HG02759 (cell line): Measurements from ENCODE around the gene GPC6.
"Not testable (repeated sequence)": the region's sequence is repeated elsewhere in the genome, so short reads cannot be mapped to it uniquely, and the experiment has no call there.

ENCODE experiments used
- ATAC-seq: cut with Tn5 transposase; IDR thresholded peaks from one replicate; pipeline ENCODE4 v1.9.1; 2021; ENCODE audit warnings: mild to moderate bottlenecking, moderate library complexity; ENCODE audit not compliant: unreplicated experiment

GPC6 gene

GRCh38 chr13:93318534-93319254, 92.1 kb downstream of the GPC6 start:
- ATAC-seq = no peak

GRCh38 chr13:93320942-93321341, 94.3 kb downstream of the GPC6 start:
- no peak for ATAC-seq

- not testable (repeated sequence) for ATAC-seq
These were observed 97.3 kb downstream of the GPC6 start for GRCh38 chr13:93323880-93324279.

GRCh38 chr13:93325303-93326233, 99.0 kb downstream of the GPC6 start:
- ATAC-seq = no peak

- no peak for ATAC-seq
These were observed 99.7 kb downstream of the GPC6 start for GRCh38 chr13:93326234-93326811.

- ATAC-seq = no peak
These were observed 102.3 kb downstream of the GPC6 start for GRCh38 chr13:93328943-93329342.

- no peak for ATAC-seq
These were observed 110.1 kb downstream of the GPC6 start for GRCh38 chr13:93336728-93337127.

- no peak for ATAC-seq
These were observed 111.4 kb downstream of the GPC6 start for GRCh38 chr13:93338030-93338429.

- no peak for ATAC-seq
These were observed 112.3 kb downstream of the GPC6 start for GRCh38 chr13:93338906-93339305.

- ATAC-seq = no peak
These were observed 112.9 kb downstream of the GPC6 start for GRCh38 chr13:93339550-93339949.

- ATAC-seq = no peak
These were observed 114.9 kb downstream of the GPC6 start for GRCh38 chr13:93341517-93341916.

GRCh38 chr13:93343097-93343496, 116.5 kb downstream of the GPC6 start:
- ATAC-seq = no peak

GRCh38 chr13:93344048-93344705, 117.6 kb downstream of the GPC6 start:
- ATAC-seq = no peak

- no peak for ATAC-seq
These were observed 118.4 kb downstream of the GPC6 start for GRCh38 chr13:93345024-93345423.

GRCh38 chr13:93345770-93346169, 119.2 kb downstream of the GPC6 start:
- no peak for ATAC-seq

GRCh38 chr13:93352616-93353015, 126.0 kb downstream of the GPC6 start:
- no peak for ATAC-seq

GRCh38 chr13:93355094-93355493, 128.5 kb downstream of the GPC6 start:
- no peak for ATAC-seq

- no peak for ATAC-seq
These were observed 129.9 kb downstream of the GPC6 start for GRCh38 chr13:93356469-93356868.

GRCh38 chr13:93360021-93360420, 133.4 kb downstream of the GPC6 start:
- no peak for ATAC-seq

- ATAC-seq = no peak
These were observed 135.1 kb downstream of the GPC6 start for GRCh38 chr13:93361703-93362102.

GRCh38 chr13:93364166-93364565, 137.6 kb downstream of the GPC6 start:
- no peak for ATAC-seq
